ENCODE results near the gene METAP1D. TPM values are rescaled to one million over a fixed set of nuclear protein-coding genes. Genes with fewer than 3 reads are reported as not detected.

METAP1D gene
- total and polyA plus RNA-seq, 4 donors: 3.3 to 7.1 (median 4.4) TPM

GRCh38 chr2:171986778-171987177 lies 13.0 kb upstream of the METAP1D start:
- Histone ChIP-seq H3K9ac (ENCODE audit: low read depth in 1 of 2, low read length in 2 of 2) (no peak overlapping the region), H3K36me3 (ENCODE audit: control insufficient read depth in 4 of 4, insufficient read depth in 3 of 4, low read depth in 1 of 4, low read length in 3 of 4) (peaks cover 0 to 6% (median 1%) of the 10 kb centered on the region in 4 donors), H3K9me3 (ENCODE audit: control insufficient read depth in 4 of 4, low read length in 3 of 4) (no peaks in the 10 kb centered on the region), H3K4me1 (ENCODE audit: control insufficient read depth in 4 of 4, insufficient read depth in 4 of 4, low read length in 3 of 4) (no peaks in the 10 kb centered on the region), H3K4me3 (ENCODE audit: low read depth in 1 of 3, low read length in 3 of 3) (no peak overlapping the region), H3K27ac (ENCODE audit: low read depth in 1 of 2, low read length in 2 of 2) (no peak overlapping the region), H3K27me3 (ENCODE audit: control insufficient read depth in 4 of 4, insufficient read depth in 4 of 4, low read length in 3 of 4) (no peaks in the 10 kb centered on the region)
- no peak for TF ChIP-seq CTCF (IDR thresholded peaks at IDR 0.05; ENCODE audit: low read depth, low read length, missing input control)
- TF ChIP-seq FOXA2 (IDR thresholded peaks at IDR 0.05): no peak
- TF ChIP-seq ZBTB33 (IDR thresholded peaks at IDR 0.05): no peak
- no peak for TF ChIP-seq YY1 (IDR thresholded peaks at IDR 0.05)
- TF ChIP-seq TAF1 (conservative IDR thresholded peaks at IDR 0.05): no peak
- TF ChIP-seq GABPA (IDR thresholded peaks at IDR 0.05 in 1 of 2, conservative IDR thresholded peaks at IDR 0.05 in 1 of 2): no peak
- TF ChIP-seq JUND (IDR thresholded peaks at IDR 0.05): no peak
- no peak for TF ChIP-seq REST (IDR thresholded peaks at IDR 0.05)
- no peak for TF ChIP-seq SP1 (IDR thresholded peaks at IDR 0.05)
- TF ChIP-seq RAD21 (IDR thresholded peaks at IDR 0.05): no peak
- TF ChIP-seq NR2F2 (IDR thresholded peaks at IDR 0.05): no peak
- TF ChIP-seq FOXA1 (IDR thresholded peaks at IDR 0.05): no peak
- no peak for TF ChIP-seq EGR1 (IDR thresholded peaks at IDR 0.05; ENCODE audit: low read depth in 2 of 2)
- TF ChIP-seq HNF4G (IDR thresholded peaks at IDR 0.05): no peak
- no peak for TF ChIP-seq HNF4A (conservative IDR thresholded peaks at IDR 0.05)
- TF ChIP-seq RXRA (IDR thresholded peaks at IDR 0.05): no peak
- WGBS: 96% methylated on average over 4 of the region's 4 CpGs
- DNase-seq (ENCODE audit: low spot score): no peak

- no peaks in the 10 kb centered on the region for H3K36me3 ChIP-seq (ENCODE audit: control insufficient read depth in 4 of 4, insufficient read depth in 3 of 4, low read depth in 1 of 4, low read length in 3 of 4)
- no peaks in the 10 kb centered on the region for H3K4me1 ChIP-seq (ENCODE audit: control insufficient read depth in 4 of 4, insufficient read depth in 4 of 4, low read length in 3 of 4)
- H3K27me3 ChIP-seq (ENCODE audit: control insufficient read depth in 4 of 4, insufficient read depth in 4 of 4, low read length in 3 of 4): no peaks in the 10 kb centered on the region
- H3K9ac ChIP-seq (ENCODE audit: low read depth in 1 of 2, low read length in 2 of 2): no peak overlapping the region
- H3K9me3 ChIP-seq (ENCODE audit: control insufficient read depth in 4 of 4, low read length in 3 of 4): no peaks in the 10 kb centered on the region
- no peak overlapping the region for H3K27ac ChIP-seq (ENCODE audit: low read depth in 1 of 2, low read length in 2 of 2)
- TF ChIP-seq ZBTB33 (IDR thresholded peaks at IDR 0.05): no peak
- TF ChIP-seq SP1 (IDR thresholded peaks at IDR 0.05): no peak
- TF ChIP-seq JUND (IDR thresholded peaks at IDR 0.05): no peak
- TF ChIP-seq HNF4G (IDR thresholded peaks at IDR 0.05): no peak
- no peak for TF ChIP-seq FOXA1 (IDR thresholded peaks at IDR 0.05)
- no peak for TF ChIP-seq ATF3 (IDR thresholded peaks at IDR 0.05)
- TF ChIP-seq CTCF (IDR thresholded peaks at IDR 0.05; ENCODE audit: low read depth, low read length, missing input control): no peak
- no peak for TF ChIP-seq YY1 (IDR thresholded peaks at IDR 0.05)
- TF ChIP-seq GABPA (IDR thresholded peaks at IDR 0.05 in 1 of 2, conservative IDR thresholded peaks at IDR 0.05 in 1 of 2): no peak
- H3K4me3 ChIP-seq (ENCODE audit: low read depth in 1 of 3, low read length in 3 of 3): no peak overlapping the region
- DNase-seq (ENCODE audit: low spot score): no peak
- WGBS: 95% methylated on average over 4 of the region's 4 CpGs
Observed at GRCh38 chr2:171991027-171991426, 8.7 kb upstream of the METAP1D start.

Data from liver (tissue), 9 donors.